GM12873 (cell line): ENCODE measurements around the gene CLN5.

ENCODE experiments used
- TF ChIP-seq, protein P1 (sequence below): IDR thresholded peaks from 2 replicates; pipeline ENCODE4 v1.5.1; 2012; ENCODE audit warnings: low read depth, mild to moderate bottlenecking, moderate library complexity, low read length, control low read depth; ENCODE audit not compliant: insufficient read depth; ENCODE audit errors: missing control alignments

Gene CLN5

DNA sequence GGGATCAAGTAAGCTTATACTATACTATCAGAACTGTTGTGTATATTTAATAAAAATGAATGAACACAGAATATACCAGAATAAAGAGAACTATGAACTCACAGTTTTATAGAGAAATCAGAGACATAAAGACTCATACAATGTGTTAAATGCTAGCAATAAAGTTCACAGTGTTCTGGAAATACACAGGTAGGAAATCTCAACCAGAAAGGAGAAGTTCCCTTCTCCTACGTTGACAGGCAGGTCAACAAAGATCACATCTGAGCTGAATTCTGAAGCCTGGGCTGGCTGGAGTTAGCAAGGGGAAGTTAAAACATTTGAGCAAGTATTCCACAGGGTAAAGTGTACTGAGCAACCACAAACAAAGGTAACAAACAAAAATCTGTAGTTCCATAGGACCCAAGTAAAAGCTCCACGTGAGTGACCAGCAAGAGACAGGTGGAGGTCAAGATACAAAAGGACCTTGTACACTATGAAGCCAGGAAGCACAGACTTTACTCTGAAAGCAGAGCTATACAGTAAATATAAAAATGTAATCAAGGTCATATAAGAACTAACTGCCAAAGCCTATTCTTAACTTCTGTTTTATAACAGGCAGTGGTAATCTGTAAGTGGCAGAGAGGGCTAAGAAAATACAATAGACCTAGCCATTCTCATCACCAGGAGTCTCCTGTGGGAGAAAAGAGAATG, 22.1 kb downstream of the CLN5 start:
- TF ChIP-seq, protein P1, sequence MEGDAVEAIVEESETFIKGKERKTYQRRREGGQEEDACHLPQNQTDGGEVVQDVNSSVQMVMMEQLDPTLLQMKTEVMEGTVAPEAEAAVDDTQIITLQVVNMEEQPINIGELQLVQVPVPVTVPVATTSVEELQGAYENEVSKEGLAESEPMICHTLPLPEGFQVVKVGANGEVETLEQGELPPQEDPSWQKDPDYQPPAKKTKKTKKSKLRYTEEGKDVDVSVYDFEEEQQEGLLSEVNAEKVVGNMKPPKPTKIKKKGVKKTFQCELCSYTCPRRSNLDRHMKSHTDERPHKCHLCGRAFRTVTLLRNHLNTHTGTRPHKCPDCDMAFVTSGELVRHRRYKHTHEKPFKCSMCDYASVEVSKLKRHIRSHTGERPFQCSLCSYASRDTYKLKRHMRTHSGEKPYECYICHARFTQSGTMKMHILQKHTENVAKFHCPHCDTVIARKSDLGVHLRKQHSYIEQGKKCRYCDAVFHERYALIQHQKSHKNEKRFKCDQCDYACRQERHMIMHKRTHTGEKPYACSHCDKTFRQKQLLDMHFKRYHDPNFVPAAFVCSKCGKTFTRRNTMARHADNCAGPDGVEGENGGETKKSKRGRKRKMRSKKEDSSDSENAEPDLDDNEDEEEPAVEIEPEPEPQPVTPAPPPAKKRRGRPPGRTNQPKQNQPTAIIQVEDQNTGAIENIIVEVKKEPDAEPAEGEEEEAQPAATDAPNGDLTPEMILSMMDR = no peak

DNA sequence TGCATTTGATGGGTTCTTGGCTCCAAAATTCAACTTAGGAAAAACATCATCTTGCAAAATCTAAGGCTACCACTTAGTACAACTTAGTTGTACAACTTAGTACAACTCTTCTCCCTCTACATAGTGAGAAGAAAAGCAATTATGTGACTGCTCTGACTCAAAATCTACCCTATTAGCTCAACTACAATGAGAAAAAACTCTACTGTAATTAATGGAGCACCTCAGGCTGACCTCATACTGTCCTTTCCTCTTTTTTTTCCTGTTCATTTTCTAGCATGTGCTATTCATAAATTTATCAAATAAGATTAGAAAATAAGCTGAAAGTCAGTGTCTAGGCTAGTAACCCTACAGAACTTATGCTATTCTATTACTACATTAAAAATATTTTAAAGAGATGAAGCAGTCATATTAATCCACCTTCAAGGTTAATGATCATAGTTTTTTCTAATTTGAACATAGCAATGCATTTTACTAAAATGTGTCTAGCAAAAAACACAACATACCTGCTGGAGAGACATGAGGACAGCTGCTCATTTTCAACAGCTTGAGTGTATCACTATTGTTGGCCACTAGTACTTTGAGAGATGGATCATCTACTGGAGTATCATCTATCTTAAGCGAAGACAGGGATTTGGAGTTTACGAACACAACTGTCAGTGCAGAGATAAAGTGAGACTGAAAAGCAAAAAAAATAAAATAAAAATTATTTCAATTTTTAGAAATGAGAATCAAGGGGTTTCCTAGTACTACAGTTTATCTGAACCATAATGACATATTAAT, 23.2 kb downstream of the CLN5 start:
- TF ChIP-seq, protein P1 = no peak

DNA sequence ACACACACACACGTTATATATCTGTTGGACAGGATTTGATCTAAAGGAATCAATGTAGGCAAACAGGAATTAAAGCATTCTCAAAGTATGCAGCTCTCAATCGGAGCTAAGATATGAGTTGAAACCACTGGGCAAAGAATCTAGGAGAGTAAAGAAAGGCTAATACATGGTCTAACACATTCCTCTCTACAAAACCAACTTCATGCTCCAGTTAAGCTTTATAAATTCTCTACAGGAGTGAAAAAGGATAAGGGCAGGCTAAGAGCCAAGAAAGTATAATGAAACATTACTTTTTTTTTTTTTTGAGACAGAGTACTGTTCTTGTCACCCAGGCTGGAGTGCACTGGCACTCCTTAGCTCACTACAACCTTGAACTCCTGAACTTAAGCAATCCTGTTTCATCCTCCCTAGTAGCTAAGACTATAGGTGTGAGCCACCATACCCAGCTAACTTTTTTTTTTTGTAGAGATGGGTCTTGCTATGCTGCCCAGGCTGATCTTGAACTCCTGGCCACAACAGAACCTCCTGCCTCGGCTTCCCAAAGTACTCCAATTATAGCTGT, 24.5 kb downstream of the CLN5 start:
- TF ChIP-seq, protein P1 = no peak

DNA sequence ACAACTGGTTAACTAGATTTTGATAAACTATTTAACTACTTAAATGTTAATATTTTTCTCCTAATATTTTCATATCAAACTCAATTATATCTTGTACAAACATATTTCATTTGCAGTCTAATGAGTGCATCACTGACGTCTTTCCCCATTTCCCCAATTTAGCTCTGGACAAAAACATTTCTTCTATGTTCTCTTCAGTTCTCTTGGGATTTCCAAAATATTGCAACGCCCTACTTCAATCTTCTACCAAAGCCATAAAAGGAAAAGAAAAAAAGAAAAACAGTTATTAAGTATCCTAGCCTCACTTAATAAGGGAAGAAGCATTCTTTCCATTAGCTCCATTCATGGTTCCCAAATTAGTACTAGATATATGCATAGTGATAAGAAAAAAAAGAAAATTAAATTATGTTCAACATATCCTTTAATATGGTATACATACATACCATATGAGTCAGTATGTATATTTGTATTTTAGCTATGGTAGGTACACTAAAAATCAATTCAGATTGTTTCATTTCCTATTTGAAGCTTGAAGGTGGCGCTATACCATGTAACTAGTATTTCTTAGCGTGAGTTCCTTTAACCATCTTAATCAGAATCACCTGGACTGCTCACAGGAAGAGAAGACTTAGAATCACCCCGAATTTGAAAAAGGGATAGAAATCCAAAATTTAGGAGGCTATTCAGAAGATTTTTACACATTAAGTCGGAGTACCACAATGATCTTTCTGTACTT, 25.2 kb downstream of the CLN5 start:
- TF ChIP-seq, protein P1 = no peak

DNA sequence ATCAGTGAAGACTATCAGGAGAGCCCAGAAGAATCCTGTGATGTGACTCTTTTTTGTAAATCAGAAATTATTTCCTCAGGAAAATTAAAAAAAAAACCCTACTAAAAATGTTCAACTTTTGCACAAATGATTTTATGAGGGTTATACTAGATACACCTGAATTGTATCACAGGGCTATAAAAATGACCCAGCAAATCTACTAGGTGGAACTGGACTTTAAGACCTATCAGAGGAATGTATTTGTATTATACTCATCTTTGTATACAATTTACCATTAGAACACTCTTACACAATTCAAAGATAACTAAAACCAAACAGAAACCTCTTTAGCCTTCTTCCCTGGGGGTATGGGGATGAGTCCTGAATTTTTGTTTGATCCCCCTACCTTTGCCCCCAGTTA, 27.9 kb downstream of the CLN5 start:
- TF ChIP-seq, protein P1 = no peak

DNA sequence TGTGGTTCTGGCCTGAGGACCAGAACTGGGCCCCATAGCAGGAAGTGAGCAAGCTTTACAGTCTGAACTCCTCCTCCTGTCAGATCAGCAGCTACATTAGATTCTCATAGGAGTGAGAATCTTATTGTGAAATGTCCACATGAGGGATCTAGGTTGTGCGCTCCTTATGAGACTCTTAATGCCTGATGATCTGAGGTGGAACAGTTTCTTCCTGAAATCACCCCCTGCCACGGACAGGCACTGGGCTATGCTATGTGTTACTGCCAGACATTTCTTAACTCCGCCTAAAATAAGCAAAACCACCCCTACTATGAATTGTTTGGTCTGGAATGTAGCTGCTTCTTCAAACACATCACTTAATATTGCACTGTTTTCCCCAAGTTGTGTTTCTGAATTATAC, 30.5 kb downstream of the CLN5 start:
- TF ChIP-seq, protein P1 = no peak
